Cardiac fibroblast (primary cell): ENCODE results near the gene PLEKHF1.

Experiments
- DNase-seq, 2 donors: peaks; one replicate each; pipeline versions ENCODE4 v3.0.0 to v3.0.0-alpha.2; 2010; ENCODE audit warnings: low read depth in 2 of 2
- H3K4me3 ChIP-seq, 2 donors: replicated peaks in 1 of 2; 1 replicate in 1 of 2; 2 replicates in 1 of 2; pipeline ENCODE4 v1.5.1; 2011; ENCODE audit warnings: low read depth in 2 of 2, low read length in 2 of 2, mild to moderate bottlenecking in 2 of 2, moderate library complexity in 1 of 2
- CTCF ChIP-seq: IDR thresholded peaks from one replicate; pipeline ENCODE4 v1.5.1; 2011; ENCODE audit warnings: low read depth, mild to moderate bottlenecking, low read length, inconsistent platforms

The PLEKHF1 gene

GRCh38 chr19:29645491-29645867 is 19.8 kb upstream of the PLEKHF1 start:
- TF ChIP-seq CTCF, result no peak
- DNase-seq, result no peak
- H3K4me3 ChIP-seq, result no peak overlapping the region

GRCh38 chr19:29645911-29646310 is 19.4 kb upstream of the PLEKHF1 start:
- no peak overlapping the region for H3K4me3 ChIP-seq
- peak; percentile 29 to 88 for DNase-seq
- no peak for TF ChIP-seq CTCF

- no peak for DNase-seq
- H3K4me3 ChIP-seq, result no peak overlapping the region
- no peak for TF ChIP-seq CTCF
Measured at GRCh38 chr19:29650772-29651387, 14.4 kb upstream of the PLEKHF1 start.

GRCh38 chr19:29651622-29652394 is 13.5 kb upstream of the PLEKHF1 start:
- DNase-seq, result no peak

GRCh38 chr19:29653398-29653797 is 11.9 kb upstream of the PLEKHF1 start:
- no peak for TF ChIP-seq CTCF
- no peak overlapping the region for H3K4me3 ChIP-seq
- DNase-seq, result no peak

More at GRCh38 chr19:29651622-29652394, 13.5 kb upstream of the PLEKHF1 start:
- TF ChIP-seq CTCF, result no peak
- H3K4me3 ChIP-seq, result no peak overlapping the region

- no peak overlapping the region for H3K4me3 ChIP-seq
- no peak for DNase-seq
- TF ChIP-seq CTCF, result no peak
Measured at GRCh38 chr19:29655648-29656335, 9.5 kb upstream of the PLEKHF1 start.
